ENCODE data around the gene ADGRA1. TPM values are rescaled to one million over a fixed set of nuclear protein-coding genes. Genes with fewer than 3 reads are reported as not detected.

ADGRA1 gene
- total and polyA plus RNA-seq, 2 of the 8 experiments (the other 6 are each of a cell fraction or from before 2014, with no cell fraction given) = 0.17 to 0.21 TPM

DNA sequence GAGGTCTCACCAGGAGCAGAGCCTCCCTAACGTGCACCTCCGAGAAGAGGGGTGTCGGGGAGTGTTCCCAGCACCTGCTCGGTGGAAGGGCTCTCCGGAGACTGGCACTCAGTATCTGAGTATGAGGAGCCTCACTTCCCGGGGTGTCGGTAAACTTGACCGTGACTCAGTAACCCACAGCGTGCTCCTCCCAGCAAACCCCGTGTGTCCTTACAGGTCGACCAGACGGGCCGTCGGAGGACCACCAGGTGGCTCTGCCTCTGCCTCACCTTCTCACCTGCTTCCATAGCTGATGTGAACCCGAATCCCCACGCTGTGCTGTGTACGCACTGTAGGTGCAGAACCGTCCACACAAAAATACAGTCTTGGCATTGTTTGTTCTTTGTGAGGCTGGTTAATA is 43.3 kb downstream of the ADGRA1 start:
- Histone ChIP-seq H2BK20ac (ENCODE audit: low read length) (no peak overlapping the region), H3K27me3 (replicated peaks in 1 of 4; ENCODE audit: control insufficient read depth in 3 of 4, extremely low read depth in 1 of 4, insufficient read depth in 3 of 4, low read length in 3 of 4) (no peaks in the 10 kb centered on the region), H3K4ac (replicated peaks; ENCODE audit: insufficient read length, low read depth, low read length) (no peak overlapping the region), H3K23ac (ENCODE audit: insufficient read length) (no peak overlapping the region), H3K4me1 (replicated peaks in 1 of 4; ENCODE audit: control insufficient read depth in 3 of 4, insufficient read depth in 4 of 4, low read length in 3 of 4) (peaks cover 0 to 3% (median 0%) of the 10 kb centered on the region in 4 experiments; a peak in 2 of 7 replicates), H2BK15ac (ENCODE audit: low read length) (no peak overlapping the region; the same call in 1 of the 2 replicates), H2AFZ (ENCODE audit: low read length) (no peak overlapping the region), H2BK120ac (replicated peaks; ENCODE audit: low read depth, low read length) (no peak overlapping the region), H3K9me3 (ENCODE audit: insufficient read depth in 2 of 2, low read depth in 1 of 2, low read length in 1 of 2) (peaks cover 0 to 5% of the 10 kb centered on the region in 2 experiments; a peak in 1 of 4 replicates), H4K5ac (ENCODE audit: insufficient read length, low read depth, low read length) (no peak overlapping the region), H3K79me2 (ENCODE audit: control insufficient read depth in 1 of 2, insufficient read depth in 2 of 2, low read length in 2 of 2) (no peaks in the 10 kb centered on the region), H3K4me2 (ENCODE audit: insufficient read depth in 1 of 2, low read depth in 2 of 2, low read length in 2 of 2) (no peak overlapping the region), H2AK5ac (ENCODE audit: low read depth, low read length) (peak overlapping the region; percentile 93; the same call in 1 of the 2 replicates), H3K14ac (ENCODE audit: insufficient read length) (no peak overlapping the region), H3K4me3 (ENCODE audit: extremely low read depth in 1 of 4, insufficient read depth in 2 of 4, low read depth in 3 of 4, low read length in 4 of 4) (no peak overlapping the region), H3K27ac (ENCODE audit: low read depth, low read length) (no peak overlapping the region), H4K91ac (replicated peaks; ENCODE audit: insufficient read length, low read length) (no peak overlapping the region), H3K9ac (replicated peaks in 1 of 4; ENCODE audit: extremely low read depth in 1 of 4, low read depth in 3 of 4, low read length in 3 of 4) (no peak overlapping the region), H2BK5ac (ENCODE audit: low read depth, low read length) (0 out of 2 replicates have a peak overlapping the region, but pooled peaks have one; percentile 66), H4K20me1 (replicated peaks in 1 of 2; ENCODE audit: control insufficient read depth in 1 of 2, insufficient read depth in 2 of 2, low read length in 2 of 2) (peaks cover 0 to 8% of the 10 kb centered on the region in 2 experiments), H2BK12ac (ENCODE audit: low read depth, low read length) (no peak overlapping the region), H3K18ac (ENCODE audit: extremely low read depth, low read length) (no peak overlapping the region), H3K36me3 (ENCODE audit: control insufficient read depth in 2 of 4, insufficient read depth in 4 of 4, low read length in 3 of 4) (no peaks in the 10 kb centered on the region), H3K23me2 (ENCODE audit: low read depth, low read length) (0 out of 2 replicates have a peak, but pooled peaks cover 4% of the 10 kb centered on the region), H3K79me1 (ENCODE audit: low read depth, low read length) (no peaks in the 10 kb centered on the region), H4K8ac (ENCODE audit: extremely low read depth, insufficient read depth, low read length) (no peak overlapping the region), H3K56ac (replicated peaks; ENCODE audit: insufficient read length, low read depth, low read length) (no peak overlapping the region)
- FAIRE-seq (no peak), DNase-seq (ENCODE audit: low read depth in 1 of 2, low spot score in 2 of 2) (no peak)
- WGBS, 2 experiments (ENCODE audit: extremely low coverage in 1 of 2, insufficient coverage in 1 of 2, insufficient read length in 1 of 2, insufficient replicate concordance in 2 of 2, low coverage in 1 of 2, low lambda C conversion rate in 2 of 2, missing lambda C conversion rate in 1 of 2) = 86% methylated on average over 18 of the region's 18 CpGs; no CpG with 5 or more reads in 1 of the 2 experiments
- ChIA-PET CTCF (ENCODE audit: partially characterized antibody) (interaction anchor here (4.7 kb wide), 1 partner anchor 13 kb away, joined by 23 read pairs; no protein-coding TSS in a partner anchor), POLR2A (ENCODE audit: partially characterized antibody) (no interaction called here)
- TF ChIP-seq JUN (IDR thresholded peaks at IDR 0.05; ENCODE audit: low read depth, low read length) (no peak), POLR2AphosphoS5 (IDR thresholded peaks at IDR 0.05; ENCODE audit: low read depth, low read length) (no peak), BACH1 (IDR thresholded peaks at IDR 0.05; ENCODE audit: low read length) (no peak), RAD21 (IDR thresholded peaks at IDR 0.05 in 1 of 2, conservative IDR thresholded peaks at IDR 0.05 in 1 of 2; ENCODE audit: low read depth in 2 of 2, low read length in 2 of 2) (no peak), CBX8 (IDR thresholded peaks at IDR 0.05; ENCODE audit: borderline replicate concordance, low read depth, low read length) (no peak), KDM5A (IDR thresholded peaks at IDR 0.05; ENCODE audit: low read length) (no peak), RXRA (IDR thresholded peaks at IDR 0.05; ENCODE audit: insufficient read depth, low read depth, low read length) (no peak), SUZ12 (IDR thresholded peaks at IDR 0.05; ENCODE audit: low read length) (no peak), NRF1 (IDR thresholded peaks at IDR 0.05; ENCODE audit: low read depth, low read length) (no peak), RNF2 (IDR thresholded peaks at IDR 0.05; ENCODE audit: borderline replicate concordance, low read depth, low read length, missing control alignments, poor library complexity, severe bottlenecking) (no peak)
